GM23338 (cell line): ENCODE data around the gene CEND1.

Experiments
- CREB1 ChIP-seq: fragments of 250-450 bp; sonication (Bioruptor Pico); IDR thresholded peaks from 2 replicates; pipeline ENCODE4 v1.5.0; 2020; ENCODE audit warnings: low read depth, mild to moderate bottlenecking, moderate library complexity
- CTCF ChIP-seq, 2 experiments: fragments of 200-600 bp in 1 of 2; sonication (generic) in 1 of 2; conservative IDR thresholded peaks; 2 replicates each; pipeline versions ENCODE4 v1.5.1 to v1.6.1; 2016 to 2017; ENCODE audit warnings: antibody characterized with exemption in 2 of 2, low read depth in 2 of 2, mild to moderate bottlenecking in 2 of 2, moderate library complexity in 1 of 2
- ETS1 ChIP-seq: IDR thresholded peaks from 2 replicates; pipeline ENCODE4 v1.6.1; 2016; ENCODE audit warnings: antibody characterized with exemption
- EZH2 ChIP-seq: fragments of 200-600 bp; sonication (generic); IDR thresholded peaks from one replicate; pipeline ENCODE4 v1.8.0; 2017; ENCODE audit warnings: antibody characterized with exemption, mild to moderate bottlenecking, low read depth; ENCODE audit not compliant: unreplicated experiment
- EZH2phosphoT487 ChIP-seq: fragments of 200-600 bp; sonication (generic); IDR thresholded peaks from one replicate; pipeline ENCODE4 v1.8.1; 2018; ENCODE audit warnings: antibody characterized with exemption; ENCODE audit not compliant: unreplicated experiment
- JUNB ChIP-seq: IDR thresholded peaks from one replicate; pipeline ENCODE4 v1.6.1; 2016; ENCODE audit warnings: antibody characterized with exemption; ENCODE audit not compliant: unreplicated experiment
- NANOG ChIP-seq: IDR thresholded peaks from 2 replicates; pipeline ENCODE4 v1.6.1; 2016; ENCODE audit warnings: antibody characterized with exemption, borderline replicate concordance
- POLR2AphosphoS5 ChIP-seq: IDR thresholded peaks from 2 replicates; pipeline ENCODE4 v1.6.1; 2016; ENCODE audit warnings: antibody characterized with exemption, low read depth
- REST ChIP-seq: IDR thresholded peaks from one replicate; pipeline ENCODE4 v1.6.1; 2018; ENCODE audit warnings: antibody characterized with exemption; ENCODE audit not compliant: unreplicated experiment
- STAT1 ChIP-seq: IDR thresholded peaks from one replicate; pipeline ENCODE4 v1.6.1; 2016; ENCODE audit warnings: antibody characterized with exemption; ENCODE audit not compliant: unreplicated experiment
- ZNF114 ChIP-seq: fragments of 250-450 bp; sonication (Bioruptor Pico); IDR thresholded peaks from 2 replicates; pipeline ENCODE4 v1.5.0; 2020; ENCODE audit warnings: mild to moderate bottlenecking, moderate library complexity
- ZNF331 ChIP-seq: fragments of 250-450 bp; sonication (Bioruptor Pico); IDR thresholded peaks from 2 replicates; pipeline ENCODE4 v1.5.0; 2020; ENCODE audit warnings: low read depth, mild to moderate bottlenecking, moderate library complexity
- ZNF462 ChIP-seq: fragments of 250-450 bp; sonication (Bioruptor Pico); IDR thresholded peaks from 2 replicates; pipeline ENCODE4 v1.5.0; 2020; ENCODE audit warnings: mild to moderate bottlenecking, moderate library complexity

GRCh38 chr11:745428-745827, 44.5 kb downstream of the CEND1 start:
- TF ChIP-seq CTCF (conservative IDR thresholded peaks at IDR 0.05; ENCODE audit: low read depth in 2 of 2) (no peak), POLR2AphosphoS5 (no peak), EZH2 (no peak), REST (no peak), STAT1 (no peak), ETS1 (no peak), ZNF114 (CRISPR knock-in tag) (no peak), EZH2phosphoT487 (no peak), JUNB (no peak), CREB1 (CRISPR knock-in tag) (no peak), NANOG (no peak), ZNF462 (CRISPR knock-in tag) (no peak), ZNF331 (CRISPR knock-in tag) (no peak)
